SK-N-MC (cell line): ENCODE data around the gene SMAD3.

Experiments
- DNase-seq: peaks from one replicate; pipeline ENCODE4 v3.0.0-alpha.2; 2011; ENCODE audit warnings: low read depth, low spot score
- H3K27ac ChIP-seq: fragments of 200-600 bp; sonication (generic); 2 replicates; pipeline ENCODE4 v1.5.1; 2016; ENCODE audit warnings: mixed run types
- H3K36me3 ChIP-seq: fragments of 200-600 bp; sonication (generic); 2 replicates; pipeline ENCODE4 v1.6.1; 2017; ENCODE audit warnings: antibody characterized with exemption, low read length, mixed read lengths; ENCODE audit not compliant: insufficient read depth
- H3K4me3 ChIP-seq: fragments of 200-600 bp; sonication (generic); 2 replicates; pipeline ENCODE4 v1.5.1; 2016
- H3K9ac ChIP-seq: fragments of 200-600 bp; sonication (generic); 2 replicates; pipeline ENCODE4 v1.8.0; 2017; ENCODE audit warnings: mixed run types, mixed read lengths; ENCODE audit not compliant: insufficient read length
- H3K9me3 ChIP-seq: fragments of 200-600 bp; sonication (generic); 2 replicates; pipeline ENCODE4 v1.6.1; 2017; ENCODE audit warnings: low read depth, mild to moderate bottlenecking, antibody characterized with exemption, low read length, moderate library complexity, mixed read lengths
- EZH2 ChIP-seq: fragments of 200-600 bp; sonication (generic); IDR thresholded peaks from one replicate; pipeline ENCODE4 v1.6.1; 2017; ENCODE audit warnings: antibody characterized with exemption
- FOXP2 ChIP-seq: optimal IDR thresholded peaks from 2 replicates; pipeline ENCODE3; 2011; ENCODE audit warnings: mild to moderate bottlenecking, moderate library complexity; ENCODE audit not compliant: insufficient read depth; ENCODE audit errors: extremely low read length, control extremely low read depth
- POLR2AphosphoS5 ChIP-seq: IDR thresholded peaks from 2 replicates; pipeline ENCODE4 v1.6.1; 2012; ENCODE audit warnings: mild to moderate bottlenecking, low read depth, low read length, borderline replicate concordance

The SMAD3 gene

DNA sequence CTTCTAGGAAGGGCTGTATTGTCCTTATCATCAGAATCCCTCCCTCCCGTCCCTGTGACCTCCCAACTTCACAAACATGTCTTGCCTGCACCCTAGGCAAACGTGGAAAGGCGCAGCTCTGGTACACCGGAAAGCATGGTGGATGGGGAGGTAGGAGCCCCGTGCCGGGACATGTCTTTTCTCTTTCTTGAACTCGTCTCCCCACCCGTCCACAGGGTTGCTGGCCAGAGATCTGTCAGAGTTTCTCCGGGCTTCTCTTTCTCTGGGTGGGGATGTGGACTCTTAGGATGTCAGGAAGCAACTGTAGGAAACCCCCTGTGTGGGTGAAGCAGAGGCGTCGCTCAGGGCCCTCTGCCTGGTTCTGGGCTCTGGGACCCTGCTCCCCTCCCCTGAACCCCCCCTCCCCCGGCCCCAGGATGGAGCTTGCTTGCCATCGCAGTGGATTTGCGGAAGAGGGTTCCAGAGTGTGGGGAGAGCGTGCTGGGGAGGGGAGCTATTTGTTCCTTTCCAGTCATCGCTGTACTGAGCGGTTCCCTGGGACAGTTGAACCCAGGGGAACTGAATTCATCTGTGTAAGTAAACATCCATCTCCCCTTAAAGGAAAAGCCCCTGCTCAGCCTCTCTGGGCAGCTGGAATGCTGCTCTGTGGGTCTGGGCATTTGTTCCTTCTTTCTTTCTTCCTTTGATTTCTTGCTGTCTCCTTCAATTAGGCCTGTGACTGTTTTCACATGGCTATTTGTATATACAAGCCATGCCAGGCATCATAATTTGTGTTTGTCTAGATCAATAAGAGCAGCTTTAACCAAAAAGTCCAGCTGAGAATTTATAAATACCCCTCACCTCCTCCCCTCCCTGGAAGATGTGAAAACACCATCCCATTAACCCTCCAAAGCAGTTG lies 72.8 kb downstream of the SMAD3 start:
- no peaks in the 10 kb centered on the region for H3K36me3 ChIP-seq
- H3K4me3 ChIP-seq = peak overlapping the region; percentile 74
- no peaks in the 10 kb centered on the region for H3K9me3 ChIP-seq
- peak overlapping the region; percentile 70 for H3K9ac ChIP-seq
- TF ChIP-seq POLR2AphosphoS5 = no peak
- TF ChIP-seq EZH2 = no peak
- TF ChIP-seq FOXP2 = no peak
- H3K27ac ChIP-seq = peak overlapping the region; percentile 94
- no peak for DNase-seq

DNA sequence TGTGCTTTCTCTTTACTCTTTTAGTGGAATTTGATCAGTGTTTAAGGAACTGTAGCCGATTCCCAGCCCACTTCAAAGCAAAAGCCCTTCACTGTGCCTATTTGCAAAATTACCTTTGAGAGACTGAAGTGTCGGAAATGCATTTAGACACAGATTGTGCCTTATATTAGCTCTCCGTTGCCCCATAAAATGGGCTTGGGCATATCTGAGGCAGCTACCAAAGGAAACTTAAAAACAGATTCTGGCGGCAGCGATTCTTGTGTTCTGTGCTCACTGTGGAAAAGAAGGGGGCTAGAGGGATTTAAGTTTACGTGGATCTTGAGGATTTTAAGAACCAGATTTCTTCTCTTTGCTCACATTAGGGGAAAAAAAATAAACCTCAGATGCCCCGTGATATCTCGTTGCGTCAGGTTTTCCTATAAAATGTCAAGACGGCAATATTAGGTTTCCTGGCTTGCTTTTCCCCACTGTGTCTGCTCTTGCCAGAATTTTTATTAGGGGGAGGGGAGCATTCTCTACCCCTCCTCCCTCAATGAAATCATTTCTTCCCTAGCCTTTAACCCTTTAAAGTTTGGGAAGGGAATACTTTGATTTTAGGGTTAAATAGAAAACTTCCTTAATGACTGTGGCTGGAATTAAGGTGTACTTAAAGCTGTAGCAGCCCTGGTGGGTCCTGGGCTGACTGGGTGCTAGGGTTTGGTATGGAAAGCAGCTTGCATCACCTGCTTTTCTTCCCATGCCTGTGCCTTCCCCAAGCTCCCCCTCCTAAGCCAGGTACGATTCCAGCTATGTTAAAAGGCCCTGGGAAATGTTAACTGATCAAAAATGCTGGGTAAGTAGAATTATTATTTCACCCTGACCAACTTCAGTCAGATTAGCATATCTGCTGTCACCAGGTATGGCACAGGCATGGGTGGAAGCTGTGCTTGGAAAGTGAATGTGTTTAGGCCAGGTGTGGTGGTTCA lies 73.8 kb downstream of the SMAD3 start:
- Histone ChIP-seq H3K4me3 (peak overlapping the region; percentile 74), H3K9me3 (no peaks in the 10 kb centered on the region), H3K36me3 (no peaks in the 10 kb centered on the region), H3K9ac (peak overlapping the region; percentile 70), H3K27ac (peak overlapping the region; percentile 94)
- TF ChIP-seq FOXP2 = no peak
- TF ChIP-seq POLR2AphosphoS5 = no peak
- TF ChIP-seq EZH2 = no peak
- DNase-seq = no peak

DNA sequence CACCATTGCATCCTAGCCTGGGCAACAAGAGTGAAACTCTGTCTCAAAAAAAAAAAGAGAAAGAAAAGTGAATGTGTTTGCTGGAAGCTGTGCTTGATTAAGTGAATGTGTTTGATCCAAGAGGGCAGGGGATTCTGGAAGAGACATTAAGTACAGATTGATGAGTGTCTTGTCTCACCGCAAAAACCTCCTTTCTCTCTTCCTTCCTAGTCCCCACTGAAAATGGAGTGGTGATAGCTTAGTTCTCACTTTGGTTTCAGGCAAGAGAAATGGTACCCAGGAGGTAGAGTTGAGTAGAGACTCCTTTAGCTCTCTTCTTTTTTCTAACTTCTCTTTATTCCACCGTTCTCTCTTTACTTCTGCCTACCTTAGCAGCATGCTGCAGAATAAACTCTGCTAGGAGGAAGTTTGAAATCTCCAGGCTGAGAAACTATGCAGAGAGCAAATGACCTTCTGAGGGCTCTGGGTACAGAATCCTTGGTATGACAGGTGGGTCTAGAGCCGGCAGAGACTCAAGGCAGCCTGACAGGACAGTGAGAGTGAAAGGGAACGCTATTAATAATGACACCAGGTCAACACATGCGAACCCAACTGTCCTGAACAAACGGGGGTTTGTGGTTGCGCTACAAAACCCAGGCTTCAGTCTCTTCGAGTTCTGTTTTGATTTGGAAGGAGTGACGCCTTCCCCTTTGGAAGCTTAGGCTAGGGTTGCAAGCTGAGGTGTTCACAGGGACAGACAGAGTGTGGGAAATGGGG lies 74.9 kb downstream of the SMAD3 start:
- Histone ChIP-seq H3K9ac (no peak overlapping the region), H3K36me3 (no peaks in the 10 kb centered on the region), H3K27ac (no peak overlapping the region), H3K9me3 (no peaks in the 10 kb centered on the region), H3K4me3 (no peak overlapping the region)
- TF ChIP-seq EZH2 (no peak), POLR2AphosphoS5 (no peak)
- DNase-seq = no peak

DNA sequence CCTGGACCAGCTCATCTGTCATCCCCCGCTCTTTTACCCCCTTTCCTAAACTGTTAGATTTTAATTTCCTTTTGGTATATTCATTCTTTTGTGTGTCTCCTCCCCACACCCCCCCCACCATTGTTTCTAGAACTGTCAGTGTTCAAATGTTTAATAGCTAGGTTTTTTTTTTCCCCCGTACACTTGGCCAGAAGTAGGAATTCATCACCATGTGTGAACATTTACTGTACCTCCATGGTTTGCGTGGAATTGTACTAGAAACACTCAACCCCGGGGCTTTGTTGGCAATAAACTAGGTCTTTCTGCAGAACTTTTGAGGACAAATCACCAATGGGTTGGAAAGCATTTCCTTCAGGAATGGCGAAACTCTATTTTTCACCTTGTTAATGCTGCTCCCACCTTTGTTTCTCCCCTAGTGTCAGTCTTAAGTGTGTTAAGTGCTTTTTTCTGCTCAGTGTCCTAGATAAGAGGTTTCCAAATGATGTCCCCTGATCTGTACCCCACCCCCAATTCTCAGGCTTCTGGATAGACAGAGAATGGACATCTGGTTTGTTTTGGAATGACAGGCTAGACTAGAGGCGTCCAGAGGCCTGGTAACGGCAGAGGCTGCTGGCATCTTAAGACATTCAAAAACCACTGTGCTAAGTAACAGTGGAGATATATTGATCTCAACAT lies 76.8 kb downstream of the SMAD3 start:
- Histone ChIP-seq H3K9me3 (no peaks in the 10 kb centered on the region), H3K4me3 (no peak overlapping the region), H3K9ac (no peak overlapping the region), H3K36me3 (no peaks in the 10 kb centered on the region), H3K27ac (no peak overlapping the region)
- TF ChIP-seq POLR2AphosphoS5 = no peak
- no peak for TF ChIP-seq FOXP2
- no peak for TF ChIP-seq EZH2
- no peak for DNase-seq

DNA sequence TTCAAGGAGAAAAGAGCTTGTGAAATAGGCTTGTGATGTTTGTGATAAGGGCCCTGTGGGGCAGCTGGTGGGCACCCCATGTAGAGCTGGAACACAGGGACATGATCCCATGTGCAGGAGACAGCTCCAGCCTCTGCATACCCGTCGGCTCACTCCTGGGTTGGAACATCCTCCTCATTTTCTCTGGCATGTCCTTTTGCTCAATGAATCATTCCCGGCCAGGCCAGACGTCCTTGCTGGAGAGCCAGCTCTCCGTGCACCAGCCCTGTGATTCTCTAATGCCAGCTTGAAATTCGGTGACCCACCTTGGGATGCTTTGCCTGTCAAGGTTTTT lies 77.3 kb downstream of the SMAD3 start:
- Histone ChIP-seq H3K9ac (no peak overlapping the region), H3K4me3 (no peak overlapping the region), H3K27ac (no peak overlapping the region), H3K9me3 (no peaks in the 10 kb centered on the region), H3K36me3 (no peaks in the 10 kb centered on the region)
- DNase-seq = no peak
- TF ChIP-seq EZH2 (no peak), POLR2AphosphoS5 (no peak), FOXP2 (no peak)

DNA sequence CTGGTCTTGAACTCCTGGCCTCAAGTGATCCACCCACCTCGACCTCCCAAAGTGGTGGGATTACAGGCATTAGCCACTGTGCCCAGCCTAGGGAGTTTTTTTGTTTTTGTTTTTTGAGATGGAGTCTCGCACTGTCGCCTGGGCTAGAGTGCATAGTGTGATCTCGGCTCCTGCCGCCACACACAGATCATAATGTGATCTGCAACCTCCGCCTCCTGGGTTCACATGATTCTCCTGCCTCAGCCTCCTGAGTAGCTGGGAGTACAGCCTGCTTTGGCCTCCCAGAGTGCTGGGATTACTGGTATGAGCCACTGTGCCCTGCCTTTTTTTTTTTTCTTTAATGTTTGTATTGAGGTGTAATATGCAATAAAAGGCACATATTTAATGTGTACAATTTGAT lies 78.2 kb downstream of the SMAD3 start:
- H3K36me3 ChIP-seq = no peaks in the 10 kb centered on the region
- DNase-seq = no peak
- no peak overlapping the region for H3K9ac ChIP-seq
- H3K27ac ChIP-seq = no peak overlapping the region
- TF ChIP-seq EZH2 = no peak
- no peak for TF ChIP-seq POLR2AphosphoS5
- TF ChIP-seq FOXP2 = no peak
- H3K4me3 ChIP-seq = no peak overlapping the region
- H3K9me3 ChIP-seq = no peaks in the 10 kb centered on the region

DNA sequence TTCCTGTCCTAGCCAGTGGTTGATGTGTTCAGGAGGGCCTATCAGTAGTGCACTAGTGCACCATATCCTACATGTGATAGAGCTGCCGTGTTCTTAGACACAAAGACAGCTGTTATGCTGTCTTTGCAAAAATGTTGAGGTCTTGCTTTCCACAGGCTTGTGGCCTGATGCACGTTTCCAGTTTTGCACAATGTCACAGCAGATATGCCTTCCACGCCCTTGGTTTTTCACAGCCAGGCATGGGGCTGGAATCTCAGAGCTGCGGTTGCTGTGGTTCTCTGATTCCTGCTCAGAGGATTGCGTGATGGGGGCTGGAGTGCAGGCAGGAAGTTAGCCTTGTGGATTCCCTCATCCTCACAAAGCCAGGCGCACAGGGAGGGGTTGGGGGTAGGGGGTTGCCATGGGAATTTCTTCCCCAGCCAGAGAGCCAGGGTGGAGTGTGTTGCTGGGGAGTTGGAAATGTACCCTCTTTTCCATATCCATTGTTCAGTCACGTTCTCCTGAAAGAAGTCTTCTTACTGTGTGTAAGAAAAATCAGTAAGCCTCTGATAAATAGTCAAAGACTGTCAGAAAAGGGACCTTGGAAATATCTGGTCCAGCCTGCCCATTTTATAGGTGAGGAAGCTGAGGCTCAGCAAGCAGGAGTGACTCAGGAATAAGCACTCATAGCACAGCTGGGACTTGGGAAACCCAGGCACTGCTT lies 79.4 kb downstream of the SMAD3 start:
- no peak for DNase-seq
- H3K36me3 ChIP-seq = no peaks in the 10 kb centered on the region
- TF ChIP-seq EZH2 (no peak), FOXP2 (no peak)
- no peak overlapping the region for H3K4me3 ChIP-seq
- H3K27ac ChIP-seq = no peak overlapping the region
- H3K9me3 ChIP-seq = no peaks in the 10 kb centered on the region; the same call in 1 of the 2 replicates
- H3K9ac ChIP-seq = no peak overlapping the region

DNA sequence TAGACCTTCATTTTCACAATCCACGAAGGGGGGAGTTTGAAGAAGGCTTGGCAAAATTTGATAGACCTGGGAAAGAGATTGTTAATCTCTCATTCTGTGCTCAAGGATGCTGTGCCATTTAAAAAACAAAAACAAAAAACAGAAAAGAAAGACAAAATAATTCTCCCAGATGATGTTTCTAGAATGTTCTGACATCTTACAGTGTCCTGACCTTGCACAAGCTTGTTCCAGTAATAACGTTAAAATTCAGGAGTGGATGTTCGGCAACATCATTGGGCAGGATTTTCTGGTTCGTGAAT lies 79.9 kb downstream of the SMAD3 start:
- H3K27ac ChIP-seq = no peak overlapping the region

More for the DNA sequence above, 79.9 kb downstream of the SMAD3 start:
- Histone ChIP-seq H3K36me3 (no peaks in the 10 kb centered on the region), H3K4me3 (no peak overlapping the region), H3K9ac (no peak overlapping the region), H3K9me3 (no peaks in the 10 kb centered on the region; the same call in 1 of the 2 replicates)
- no peak for DNase-seq
- TF ChIP-seq EZH2 (no peak), FOXP2 (no peak), POLR2AphosphoS5 (no peak)
